Measurements from ENCODE around the gene TMEM141.

The TMEM141 gene

DNA sequence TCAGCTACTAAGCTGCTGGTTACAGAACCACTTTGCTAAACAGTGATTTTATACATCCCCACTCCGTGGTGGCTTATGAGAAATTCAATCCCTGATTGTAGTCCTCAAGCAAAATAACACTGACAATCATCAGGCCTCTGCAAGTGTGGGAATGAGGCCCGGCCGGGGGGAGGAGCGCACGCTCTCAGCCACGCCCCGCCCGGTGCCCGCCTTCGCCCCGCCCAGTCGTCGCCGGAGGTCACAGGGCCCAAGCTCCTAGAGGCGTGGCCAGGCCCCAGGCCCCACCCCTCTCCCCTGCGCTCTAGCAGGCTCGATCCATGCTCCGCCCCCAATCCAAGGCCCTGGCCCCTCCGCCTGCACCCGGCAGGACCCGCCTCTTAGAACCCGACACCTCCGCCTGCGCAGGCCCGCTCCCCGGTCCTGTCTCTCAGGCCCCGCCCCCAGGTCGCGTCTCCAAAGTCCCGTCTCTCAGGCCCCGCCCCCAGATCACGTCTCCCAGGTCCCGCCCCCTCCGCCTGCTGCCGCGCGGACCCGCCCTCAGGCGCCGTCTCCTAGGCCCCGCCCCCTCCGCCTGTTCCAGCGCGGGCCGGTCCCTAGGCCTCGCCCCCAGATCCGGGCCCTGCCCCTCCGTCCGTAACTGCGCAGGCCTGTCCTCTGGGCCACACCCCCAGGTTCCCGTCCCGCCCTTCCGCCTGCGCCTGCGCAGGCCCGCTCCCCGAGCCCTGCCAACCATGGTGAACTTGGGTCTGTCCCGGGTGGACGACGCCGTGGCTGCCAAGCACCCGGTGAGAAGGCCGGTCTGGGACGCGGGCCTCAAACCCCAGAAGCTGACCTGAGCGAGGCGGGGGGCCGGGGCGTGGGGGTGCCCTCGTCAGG lies at the start of gene TMEM141:
TSS of gene TMEM141 (plus strand) at position 705 of the 876 bp plus-strand sequence. CDS start at position 732, 27 bp downstream.
- TF ChIP-seq, protein P1, sequence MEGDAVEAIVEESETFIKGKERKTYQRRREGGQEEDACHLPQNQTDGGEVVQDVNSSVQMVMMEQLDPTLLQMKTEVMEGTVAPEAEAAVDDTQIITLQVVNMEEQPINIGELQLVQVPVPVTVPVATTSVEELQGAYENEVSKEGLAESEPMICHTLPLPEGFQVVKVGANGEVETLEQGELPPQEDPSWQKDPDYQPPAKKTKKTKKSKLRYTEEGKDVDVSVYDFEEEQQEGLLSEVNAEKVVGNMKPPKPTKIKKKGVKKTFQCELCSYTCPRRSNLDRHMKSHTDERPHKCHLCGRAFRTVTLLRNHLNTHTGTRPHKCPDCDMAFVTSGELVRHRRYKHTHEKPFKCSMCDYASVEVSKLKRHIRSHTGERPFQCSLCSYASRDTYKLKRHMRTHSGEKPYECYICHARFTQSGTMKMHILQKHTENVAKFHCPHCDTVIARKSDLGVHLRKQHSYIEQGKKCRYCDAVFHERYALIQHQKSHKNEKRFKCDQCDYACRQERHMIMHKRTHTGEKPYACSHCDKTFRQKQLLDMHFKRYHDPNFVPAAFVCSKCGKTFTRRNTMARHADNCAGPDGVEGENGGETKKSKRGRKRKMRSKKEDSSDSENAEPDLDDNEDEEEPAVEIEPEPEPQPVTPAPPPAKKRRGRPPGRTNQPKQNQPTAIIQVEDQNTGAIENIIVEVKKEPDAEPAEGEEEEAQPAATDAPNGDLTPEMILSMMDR (IDR thresholded peaks at IDR 0.05; ENCODE audit: low read depth, low read length): no peak
- DNase-seq (ENCODE audit: low read depth in 2 of 2): peak; percentile 100
- H3K4me3 ChIP-seq (replicated peaks in 1 of 2; ENCODE audit: low read depth in 2 of 2, low read length in 2 of 2): peak within 1 kb of the TSS; percentile 92 to 99

- no peak overlapping the region for H3K4me3 ChIP-seq (replicated peaks in 1 of 2; ENCODE audit: low read depth in 2 of 2, low read length in 2 of 2)
- no peak for DNase-seq (ENCODE audit: low read depth in 2 of 2)
- TF ChIP-seq, protein P1 (IDR thresholded peaks at IDR 0.05; ENCODE audit: low read depth, low read length): no peak
These were observed 49.1 kb upstream of the TMEM141 start for GRCh38 chr9:136741883-136742571.

- TF ChIP-seq, protein P1 (IDR thresholded peaks at IDR 0.05; ENCODE audit: low read depth, low read length): peak; percentile 41
- H3K4me3 ChIP-seq (replicated peaks in 1 of 2; ENCODE audit: low read depth in 2 of 2, low read length in 2 of 2): no peak within 1 kb of the TSS
- no peak for DNase-seq (ENCODE audit: low read depth in 2 of 2)
These were observed 48.4 kb upstream of the TMEM141 start, which contains the start of gene LCN10 for GRCh38 chr9:136742591-136743391. Gene LCN10, minus strand, starts transcription at chr9:136742940. Its CDS starts 37 bp downstream, at chr9:136742903.

GRCh38 chr9:136743639-136744211 lies 47.4 kb upstream of the TMEM141 start:
- no peak overlapping the region for H3K4me3 ChIP-seq (replicated peaks in 1 of 2; ENCODE audit: low read depth in 2 of 2, low read length in 2 of 2)
- no peak for DNase-seq (ENCODE audit: low read depth in 2 of 2)
- TF ChIP-seq, protein P1 (IDR thresholded peaks at IDR 0.05; ENCODE audit: low read depth, low read length): no peak

DNA sequence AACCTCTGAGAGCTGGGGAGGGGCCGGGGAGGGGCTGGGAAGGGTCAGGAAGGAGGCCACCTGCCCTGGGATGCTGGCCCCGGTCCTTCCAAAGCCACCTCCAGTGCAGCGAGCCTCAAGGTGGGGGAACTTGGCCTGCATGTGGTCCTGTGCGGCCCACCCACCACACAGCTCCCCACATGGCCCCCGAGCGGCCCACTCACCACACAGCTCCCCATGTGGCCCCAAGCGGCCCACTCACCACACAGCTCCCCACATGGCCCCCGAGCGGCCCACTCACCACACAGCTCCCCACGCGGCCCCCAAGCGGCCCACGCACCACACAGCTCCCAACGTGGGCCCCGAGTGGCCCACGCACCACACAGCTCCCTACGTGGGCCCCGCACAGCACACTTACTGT lies 46.4 kb upstream of the TMEM141 start:
- TF ChIP-seq, protein P1 (IDR thresholded peaks at IDR 0.05; ENCODE audit: low read depth, low read length): no peak
- no peak for DNase-seq (ENCODE audit: low read depth in 2 of 2)
- no peak overlapping the region for H3K4me3 ChIP-seq (replicated peaks in 1 of 2; ENCODE audit: low read depth in 2 of 2, low read length in 2 of 2)

All from cardiac fibroblast (primary cell).